ENCODE measurements around the gene RAB3IL1. TPM values are rescaled to one million over a fixed set of nuclear protein-coding genes. Genes with fewer than 3 reads are reported as not detected.
"Not testable (repeated sequence)": the region's sequence is repeated elsewhere in the genome, so short reads cannot be mapped to it uniquely, and the experiment has no call there.

Gene RAB3IL1
- total RNA-seq, 1 experiment from 2014 or later, result 7.9 TPM

- Histone ChIP-seq H3K79me2 (ENCODE audit: low read length) (peaks cover 6% of the 10 kb centered on the region; the same call in 1 of the 2 replicates), H3K9ac (ENCODE audit: low read length) (no peak overlapping the region), H3K27me3 (ENCODE audit: low read length) (no peaks in the 10 kb centered on the region), H4K20me1 (ENCODE audit: low read length) (no peaks in the 10 kb centered on the region), H3K27ac (ENCODE audit: low read length) (no peak overlapping the region), H3K4me2 (ENCODE audit: low read length) (no peak overlapping the region), H3K9me2 (replicated peaks; ENCODE audit: low read length) (no peaks in the 10 kb centered on the region), H3K9me3 (ENCODE audit: low read length) (no peaks in the 10 kb centered on the region), H3K4me3 (ENCODE audit: low read length) (no peak overlapping the region), H3K4me1 (ENCODE audit: insufficient read depth, low read length) (peaks cover 5% of the 10 kb centered on the region), H3K36me3 (ENCODE audit: low read depth, low read length) (no peaks in the 10 kb centered on the region), H3F3A (ENCODE audit: low read length, unreplicated experiment) (no peaks in the 10 kb centered on the region), H2AFZ (ENCODE audit: low read length) (no peak overlapping the region)
- no TSS peak for BruUV-seq (replicated peaks)
- CTCF ChIA-PET, result no interaction called here
- POLR2A ChIA-PET (ENCODE audit: unreplicated experiment), result no interaction called here
- intact Hi-C loops (cut with micrococcal nuclease), result no loop called here
- ATAC-seq (no peak), DNase-seq (no peak)
- TF ChIP-seq EZH2phosphoT487 (IDR thresholded peaks at IDR 0.05; ENCODE audit: borderline replicate concordance, low read length) (no peak), EZH2 (IDR thresholded peaks at IDR 0.05; ENCODE audit: low read length, unreplicated experiment) (no peak), CTCF (conservative IDR thresholded peaks at IDR 0.05; ENCODE audit: low read depth, low read length) (no peak)
These were observed 32.1 kb downstream of the RAB3IL1 start for GRCh38 chr11:61885166-61885778.

- Histone ChIP-seq H3K9me2 (replicated peaks; ENCODE audit: low read length) (no peaks in the 10 kb centered on the region), H3K4me3 (ENCODE audit: low read length) (no peak overlapping the region), H2AFZ (ENCODE audit: low read length) (no peak overlapping the region), H3K27ac (ENCODE audit: low read length) (no peak overlapping the region), H4K20me1 (ENCODE audit: low read length) (no peaks in the 10 kb centered on the region), H3K4me2 (ENCODE audit: low read length) (no peak overlapping the region), H3K4me1 (ENCODE audit: insufficient read depth, low read length) (no peaks in the 10 kb centered on the region), H3F3A (ENCODE audit: low read length, unreplicated experiment) (no peaks in the 10 kb centered on the region), H3K36me3 (ENCODE audit: low read depth, low read length) (no peaks in the 10 kb centered on the region), H3K9me3 (ENCODE audit: low read length) (no peaks in the 10 kb centered on the region), H3K79me2 (ENCODE audit: low read length) (no peaks in the 10 kb centered on the region), H3K9ac (ENCODE audit: low read length) (no peak overlapping the region), H3K27me3 (ENCODE audit: low read length) (no peaks in the 10 kb centered on the region)
- ChIA-PET POLR2A (ENCODE audit: unreplicated experiment) (no interaction called here), CTCF (no interaction called here)
- DNase-seq (no peak), ATAC-seq (no peak)
- no TSS peak for BruUV-seq (replicated peaks)
- TF ChIP-seq EZH2 (IDR thresholded peaks at IDR 0.05; ENCODE audit: low read length, unreplicated experiment) (no peak), EZH2phosphoT487 (IDR thresholded peaks at IDR 0.05; ENCODE audit: borderline replicate concordance, low read length) (no peak)
- intact Hi-C loops (cut with micrococcal nuclease), result no loop called here
These were observed 33.4 kb downstream of the RAB3IL1 start for GRCh38 chr11:61883947-61884346.

- H3K9me2 ChIP-seq (replicated peaks; ENCODE audit: low read length), result no peaks in the 10 kb centered on the region
- no peaks in the 10 kb centered on the region for H4K20me1 ChIP-seq (ENCODE audit: low read length)
- H3K36me3 ChIP-seq (ENCODE audit: low read depth, low read length), result no peaks in the 10 kb centered on the region
- no peak for ATAC-seq
- no peak overlapping the region for H3K4me2 ChIP-seq (ENCODE audit: low read length)
- DNase-seq, result no peak
- H3K9ac ChIP-seq (ENCODE audit: low read length), result no peak overlapping the region
- TF ChIP-seq EZH2phosphoT487 (IDR thresholded peaks at IDR 0.05; ENCODE audit: borderline replicate concordance, low read length), result no peak
- no peak overlapping the region for H2AFZ ChIP-seq (ENCODE audit: low read length)
- H3K27ac ChIP-seq (ENCODE audit: low read length), result no peak overlapping the region
- ChIA-PET CTCF (no interaction called here), POLR2A (ENCODE audit: unreplicated experiment) (no interaction called here)
- no peaks in the 10 kb centered on the region for H3F3A ChIP-seq (ENCODE audit: low read length, unreplicated experiment)
- H3K4me3 ChIP-seq (ENCODE audit: low read length), result no peak overlapping the region
- intact Hi-C loops (cut with micrococcal nuclease), result no loop called here
- H3K4me1 ChIP-seq (ENCODE audit: insufficient read depth, low read length), result no peaks in the 10 kb centered on the region
- H3K9me3 ChIP-seq (ENCODE audit: low read length), result no peaks in the 10 kb centered on the region
- H3K79me2 ChIP-seq (ENCODE audit: low read length), result no peaks in the 10 kb centered on the region
- BruUV-seq (replicated peaks), result no TSS peak
- no peaks in the 10 kb centered on the region for H3K27me3 ChIP-seq (ENCODE audit: low read length)
These were observed 34.0 kb downstream of the RAB3IL1 start for GRCh38 chr11:61883327-61883726.

GRCh38 chr11:61882879-61883278, 34.5 kb downstream of the RAB3IL1 start:
- intact Hi-C loops (cut with micrococcal nuclease), result no loop called here
- Histone ChIP-seq H3K9ac (ENCODE audit: low read length) (no peak overlapping the region), H3K9me2 (replicated peaks; ENCODE audit: low read length) (no peaks in the 10 kb centered on the region), H3K27ac (ENCODE audit: low read length) (no peak overlapping the region), H3K4me3 (ENCODE audit: low read length) (no peak overlapping the region), H3K4me1 (ENCODE audit: insufficient read depth, low read length) (no peaks in the 10 kb centered on the region), H3K4me2 (ENCODE audit: low read length) (no peak overlapping the region), H4K20me1 (ENCODE audit: low read length) (no peaks in the 10 kb centered on the region), H3K27me3 (ENCODE audit: low read length) (no peaks in the 10 kb centered on the region), H3K9me3 (ENCODE audit: low read length) (no peaks in the 10 kb centered on the region), H3F3A (ENCODE audit: low read length, unreplicated experiment) (no peaks in the 10 kb centered on the region), H3K79me2 (ENCODE audit: low read length) (no peaks in the 10 kb centered on the region), H2AFZ (ENCODE audit: low read length) (no peak overlapping the region), H3K36me3 (ENCODE audit: low read depth, low read length) (no peaks in the 10 kb centered on the region)
- TF ChIP-seq EZH2 (IDR thresholded peaks at IDR 0.05; ENCODE audit: low read length, unreplicated experiment) (no peak), EZH2phosphoT487 (IDR thresholded peaks at IDR 0.05; ENCODE audit: borderline replicate concordance, low read length) (no peak), CTCF (conservative IDR thresholded peaks at IDR 0.05; ENCODE audit: low read depth, low read length) (no peak)
- POLR2A ChIA-PET (ENCODE audit: unreplicated experiment), result no interaction called here
- no peak for DNase-seq
- no TSS peak for BruUV-seq (replicated peaks)
- ATAC-seq, result no peak
- CTCF ChIA-PET, result no interaction called here

- POLR2A ChIA-PET (ENCODE audit: unreplicated experiment); H3K9me2 ChIP-seq (replicated peaks; ENCODE audit: low read length); H3K9me3 ChIP-seq (ENCODE audit: low read length); intact Hi-C loops (cut with micrococcal nuclease); H3K27me3 ChIP-seq (ENCODE audit: low read length); H3K4me2 ChIP-seq (ENCODE audit: low read length); H3K4me1 ChIP-seq (ENCODE audit: insufficient read depth, low read length); H4K20me1 ChIP-seq (ENCODE audit: low read length); H2AFZ ChIP-seq (ENCODE audit: low read length); H3K4me3 ChIP-seq (ENCODE audit: low read length); H3F3A ChIP-seq (ENCODE audit: low read length, unreplicated experiment); H3K27ac ChIP-seq (ENCODE audit: low read length); H3K79me2 ChIP-seq (ENCODE audit: low read length); CTCF ChIA-PET; H3K9ac ChIP-seq (ENCODE audit: low read length); BruUV-seq (replicated peaks); H3K36me3 ChIP-seq (ENCODE audit: low read depth, low read length): not testable (repeated sequence)
- DNase-seq (peak; percentile 38), ATAC-seq (peak; percentile 42)
These were observed 35.1 kb downstream of the RAB3IL1 start for GRCh38 chr11:61882267-61882666.
